GM23248 (cell line): ENCODE results near the gene CTAG1A.

Experiments
- EZH2 ChIP-seq: fragments of 200-600 bp; sonication (generic); IDR thresholded peaks from 2 replicates; pipeline ENCODE4 v1.6.1; 2018; ENCODE audit warnings: antibody characterized with exemption, mild to moderate bottlenecking; ENCODE audit not compliant: insufficient read depth, poor library complexity, severe bottlenecking
- EZH2phosphoT487 ChIP-seq: fragments of 200-600 bp; sonication (generic); IDR thresholded peaks from 2 replicates; pipeline ENCODE4 v1.6.1; 2018; ENCODE audit warnings: antibody characterized with exemption, moderate library complexity, mild to moderate bottlenecking, low read depth; ENCODE audit not compliant: insufficient read depth

DNA sequence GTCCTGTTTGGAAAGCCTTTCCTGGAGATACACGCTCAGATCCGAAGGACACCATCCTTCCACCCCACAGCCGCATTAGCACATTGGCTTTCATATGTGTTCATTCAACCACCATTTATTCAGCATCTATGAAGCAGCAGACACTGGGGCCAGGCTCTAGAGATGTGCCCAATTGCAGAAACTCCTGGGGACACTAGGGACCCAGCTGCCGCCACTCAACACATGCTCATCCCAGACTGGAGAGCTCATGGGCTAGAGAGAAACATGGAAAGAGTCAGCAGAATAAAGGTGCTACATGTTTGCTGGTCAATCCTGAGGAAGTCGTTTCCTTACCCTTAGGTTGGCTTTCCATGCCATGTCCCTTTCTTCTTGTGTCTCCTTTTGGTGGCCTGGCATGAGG lies 7.6 kb downstream of the CTAG1A start:
- no peak for TF ChIP-seq EZH2
- no peak for TF ChIP-seq EZH2phosphoT487
